Stimulated activated CD4-positive, alpha-beta T cell treated with anti-CD3 and anti-CD28 coated beads, Interleukin-15, amount 100 ng/mL, for 1 hour (primary cell): ENCODE results near the gene ADGRD1.

Experiments used
- DNase-seq, 2 donors: peaks; one replicate each; pipeline ENCODE4 v3.0.0-alpha.2; 2020; ENCODE audit warnings: low read depth in 1 of 2, low spot score in 1 of 2

Gene ADGRD1

DNA sequence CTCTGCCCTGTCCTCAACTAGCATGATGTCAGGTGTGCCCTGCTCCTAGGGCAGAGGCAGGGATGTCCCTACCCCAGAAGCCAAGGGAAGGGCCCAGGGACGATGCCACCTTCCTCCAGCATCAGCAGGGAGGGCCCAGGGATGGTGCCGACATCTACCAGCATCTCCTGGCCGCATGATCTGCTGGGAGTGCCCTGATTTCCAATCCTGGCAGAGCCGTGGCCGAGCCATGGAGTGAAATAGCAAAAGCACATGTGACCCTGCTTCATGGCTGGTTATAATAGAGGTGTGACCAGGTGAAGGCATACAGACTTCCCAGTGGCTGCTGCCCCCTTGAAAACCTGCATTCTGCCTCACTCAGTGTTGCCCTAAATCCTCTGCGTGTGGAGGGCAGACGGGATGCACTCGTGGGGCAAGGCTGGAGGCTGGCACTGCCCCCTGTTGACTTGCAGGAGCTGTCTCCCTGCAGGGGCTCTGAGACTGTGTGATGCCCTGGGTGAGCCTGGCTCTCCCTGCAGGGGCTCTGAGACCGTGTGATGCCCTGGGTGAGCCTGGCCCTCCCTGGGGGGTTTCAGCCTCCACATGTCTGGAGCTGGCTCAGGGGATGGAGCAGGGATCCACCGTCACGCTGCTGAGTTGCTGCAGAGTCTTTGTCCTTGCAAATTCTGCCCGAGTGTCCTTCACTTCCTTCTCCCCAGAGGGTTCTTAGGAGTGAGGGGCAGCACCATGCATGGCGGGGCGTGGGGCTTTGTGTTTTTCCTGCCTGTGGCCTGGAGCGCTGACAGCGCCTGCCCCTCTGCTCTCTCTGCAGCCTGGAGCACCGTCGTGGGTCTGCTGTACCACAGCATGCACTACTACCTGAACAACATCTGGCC is 51.7 kb downstream of the ADGRD1 start:
- no peak for DNase-seq

DNA sequence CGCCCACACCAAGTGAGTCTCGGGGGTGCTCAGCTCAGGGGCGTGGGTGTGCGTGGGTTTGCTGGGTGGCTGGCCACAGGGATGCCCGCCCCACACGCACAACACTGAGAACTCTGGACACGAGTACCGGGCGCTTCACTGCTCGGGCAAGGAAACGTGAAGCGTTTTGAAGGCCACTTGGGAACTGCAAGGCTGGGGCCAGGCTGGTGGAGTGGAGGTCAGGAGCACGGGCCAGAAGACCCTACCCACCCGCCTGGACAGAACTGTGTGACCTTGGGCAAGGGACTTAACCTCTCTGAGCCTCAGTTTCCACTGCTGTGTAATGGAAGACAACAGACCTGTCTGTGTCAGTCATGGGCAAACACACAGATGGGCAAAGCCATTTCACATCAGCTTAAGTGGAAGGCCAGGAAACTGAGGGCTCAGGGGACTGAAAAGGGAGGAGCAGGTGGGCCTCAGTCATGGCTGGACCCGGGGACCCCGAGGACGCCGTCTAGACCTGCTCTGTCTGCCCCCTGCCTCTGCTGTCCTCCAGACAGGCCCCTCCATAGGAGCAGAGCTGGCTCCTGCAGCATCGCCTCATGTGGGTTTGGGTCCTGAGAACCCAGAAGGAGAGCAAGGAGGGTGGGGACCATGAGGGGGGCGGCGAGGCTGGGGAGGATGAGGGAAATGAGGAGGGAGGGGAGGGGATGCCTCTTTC is 52.5 kb downstream of the ADGRD1 start:
- no peak for DNase-seq

DNA sequence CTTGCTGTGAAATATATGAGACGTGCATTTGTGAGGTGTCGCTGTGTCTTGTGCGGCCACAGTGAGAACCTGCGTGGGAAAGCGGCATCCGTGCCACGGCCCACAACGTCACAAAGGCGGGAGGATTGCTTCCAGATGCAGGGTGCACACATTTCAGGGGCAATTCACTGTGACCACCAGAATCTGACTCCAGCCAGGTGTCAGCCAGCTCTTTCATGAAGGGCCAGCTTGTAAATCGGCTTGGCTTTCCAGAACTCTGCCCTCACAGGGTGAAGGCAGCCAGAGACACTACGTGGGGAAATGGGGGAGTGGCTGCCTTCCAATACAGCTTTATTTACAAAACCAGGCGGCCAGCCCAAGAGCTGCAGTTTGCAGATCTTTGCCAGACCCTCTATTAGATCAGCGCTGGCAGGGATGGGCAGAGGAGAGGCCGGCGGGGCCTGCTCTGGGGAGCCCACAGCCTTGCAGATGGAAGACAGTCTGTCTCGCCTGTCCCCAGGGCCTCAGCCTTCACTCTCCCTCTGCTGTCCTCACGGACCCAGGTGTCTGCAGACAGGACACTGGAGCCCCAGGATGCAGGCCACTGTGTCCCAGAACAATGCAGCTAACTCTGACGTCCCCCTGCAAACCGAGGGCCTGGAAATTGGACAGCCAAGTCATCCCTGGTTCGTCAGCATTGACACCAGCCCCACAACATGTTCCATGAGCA is 53.5 kb downstream of the ADGRD1 start:
- no peak for DNase-seq

DNA sequence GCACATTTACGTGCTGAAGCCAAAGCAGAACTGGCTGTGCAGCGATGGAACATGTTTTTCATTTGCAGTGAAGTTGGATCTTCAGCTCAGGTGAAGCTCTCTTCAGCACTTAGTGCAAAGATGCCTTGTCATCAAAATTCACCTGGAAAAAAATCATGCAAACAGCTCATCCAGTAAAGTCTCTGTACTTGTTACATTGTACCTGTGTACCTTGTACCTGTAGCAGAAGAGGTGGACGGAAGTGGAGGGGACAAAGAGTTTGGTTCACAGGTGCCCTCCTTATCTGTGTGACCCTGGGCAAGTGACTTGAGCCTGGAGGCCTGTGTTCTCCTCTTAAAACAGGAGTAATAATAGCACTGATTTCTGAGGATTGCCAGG is 54.0 kb downstream of the ADGRD1 start:
- no peak for DNase-seq

DNA sequence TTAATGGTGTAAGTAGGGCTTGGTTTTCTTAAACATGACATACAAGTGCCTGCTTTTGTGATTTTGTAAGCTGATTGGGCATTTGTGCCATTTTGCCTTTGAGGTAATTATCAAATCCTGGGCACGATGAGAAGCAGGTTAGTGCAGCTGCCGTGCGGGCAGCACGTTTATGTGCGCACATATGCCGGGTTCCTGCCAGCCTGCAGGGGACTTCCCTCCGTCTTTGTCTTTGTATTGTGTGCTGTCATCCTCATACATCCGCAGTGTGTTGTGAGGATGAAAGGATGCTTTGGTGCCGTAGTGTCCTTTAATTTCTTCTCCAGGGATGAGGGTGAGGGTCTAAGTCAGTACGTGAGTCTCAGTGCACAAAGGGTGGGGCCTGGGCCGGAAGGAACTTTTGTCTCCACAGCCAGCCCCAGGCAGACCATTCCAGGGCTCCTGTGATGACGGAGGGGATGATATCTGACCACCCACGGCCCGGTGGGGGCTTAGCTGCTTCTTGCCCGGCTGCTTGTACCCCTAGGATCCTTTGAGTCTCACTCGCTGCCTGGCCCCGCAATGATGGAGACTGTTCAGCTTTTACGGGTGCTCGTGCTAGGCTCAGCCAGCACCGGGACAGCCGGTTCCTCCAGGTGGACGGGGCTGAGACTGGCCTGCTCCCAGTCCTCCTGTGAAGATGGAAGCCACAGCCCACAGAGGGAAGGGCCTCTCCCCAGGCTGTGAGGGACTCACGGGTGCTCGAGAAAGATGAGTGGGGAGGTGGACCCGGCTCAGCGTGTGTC is 54.6 kb downstream of the ADGRD1 start:
- DNase-seq, result no peak

DNA sequence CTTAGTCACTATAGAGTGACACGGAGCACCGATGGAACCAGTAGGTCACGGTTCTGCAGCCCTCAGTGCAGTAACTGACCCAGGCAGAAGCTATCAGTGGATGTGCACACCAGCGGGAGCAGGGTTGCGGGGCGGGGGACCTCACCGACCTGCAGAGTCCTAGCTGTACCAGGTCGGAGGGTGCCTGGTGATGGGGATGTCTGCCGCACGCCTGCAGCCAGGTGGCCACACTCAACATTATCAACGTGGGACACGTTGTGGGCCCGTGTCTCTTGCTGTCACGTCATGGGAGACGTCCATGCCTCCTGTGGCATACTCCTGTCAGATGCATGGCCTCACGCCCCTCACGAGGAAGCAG is 55.2 kb downstream of the ADGRD1 start:
- no peak for DNase-seq

DNA sequence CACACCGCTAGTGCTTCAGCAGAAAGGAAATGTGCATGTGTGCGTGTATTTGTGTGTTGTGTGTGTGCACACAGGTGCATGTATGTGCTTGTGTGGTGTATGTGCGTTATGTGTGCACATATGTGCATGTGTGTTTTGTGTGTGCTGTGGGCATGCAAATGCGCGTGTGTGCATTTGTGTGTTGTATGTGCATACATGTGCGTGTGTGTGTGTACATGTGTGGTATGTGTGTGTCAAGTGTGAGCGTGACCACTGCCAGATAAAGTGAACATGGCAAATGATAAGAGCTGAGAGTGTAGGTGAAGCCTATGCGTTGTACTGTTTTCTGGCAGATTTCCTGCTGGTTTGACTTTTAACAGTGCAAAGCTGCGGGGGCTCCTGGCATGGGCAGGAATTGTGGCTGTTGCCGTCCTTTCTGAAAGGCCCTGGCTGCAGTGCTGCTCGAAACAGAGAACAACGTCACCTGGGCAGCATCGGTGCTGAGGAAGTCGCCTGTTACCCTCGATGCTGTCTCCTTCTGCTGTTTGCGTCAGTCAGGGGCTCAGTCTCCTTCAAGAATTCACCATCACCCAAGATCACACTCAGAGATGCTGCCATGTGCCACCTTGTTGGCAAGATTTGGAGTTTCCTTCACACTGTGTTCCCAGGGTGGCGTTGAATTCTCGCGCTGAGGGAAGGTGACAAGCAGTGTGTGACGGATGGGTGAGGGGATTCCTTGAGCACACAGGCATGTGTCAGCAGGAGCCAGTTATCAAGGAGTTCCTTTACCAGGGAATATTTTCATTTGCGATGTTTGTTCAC is 56.1 kb downstream of the ADGRD1 start:
- no peak for DNase-seq

DNA sequence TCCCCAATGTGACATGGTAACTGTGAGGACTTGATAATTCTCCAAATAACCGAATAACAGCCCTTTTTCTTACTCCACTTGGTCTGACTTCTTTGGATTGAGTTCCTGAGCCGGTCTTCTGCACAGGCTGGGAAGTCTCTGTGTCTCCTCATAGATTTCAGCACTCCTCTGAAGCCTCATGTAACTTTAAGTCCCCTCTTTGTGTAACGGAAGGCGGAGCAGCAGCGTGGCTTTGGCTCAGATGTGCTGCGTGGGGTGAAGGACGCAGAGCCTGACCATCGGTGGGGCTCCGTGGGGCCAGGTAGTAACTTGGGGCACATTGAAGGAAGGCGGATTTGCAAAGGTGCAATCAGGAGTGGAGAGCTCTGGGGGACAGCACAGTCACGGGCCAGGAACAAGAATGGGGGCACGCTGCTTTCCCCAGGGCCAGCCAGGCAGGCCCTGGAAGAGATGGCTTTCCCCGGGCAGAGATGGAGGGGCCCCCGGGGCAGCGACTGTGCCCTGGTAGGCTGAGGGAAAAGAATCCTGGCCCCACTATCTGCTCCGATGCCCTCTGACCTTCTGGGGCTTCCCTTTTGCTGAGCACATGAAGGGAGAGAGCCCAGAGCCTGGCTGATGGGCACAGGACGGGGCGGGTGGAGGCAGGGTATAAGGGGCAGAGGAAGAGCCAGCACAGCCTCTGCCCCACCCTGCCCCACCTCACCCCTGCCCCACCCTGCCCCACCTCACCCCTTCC is 56.9 kb downstream of the ADGRD1 start:
- no peak for DNase-seq

DNA sequence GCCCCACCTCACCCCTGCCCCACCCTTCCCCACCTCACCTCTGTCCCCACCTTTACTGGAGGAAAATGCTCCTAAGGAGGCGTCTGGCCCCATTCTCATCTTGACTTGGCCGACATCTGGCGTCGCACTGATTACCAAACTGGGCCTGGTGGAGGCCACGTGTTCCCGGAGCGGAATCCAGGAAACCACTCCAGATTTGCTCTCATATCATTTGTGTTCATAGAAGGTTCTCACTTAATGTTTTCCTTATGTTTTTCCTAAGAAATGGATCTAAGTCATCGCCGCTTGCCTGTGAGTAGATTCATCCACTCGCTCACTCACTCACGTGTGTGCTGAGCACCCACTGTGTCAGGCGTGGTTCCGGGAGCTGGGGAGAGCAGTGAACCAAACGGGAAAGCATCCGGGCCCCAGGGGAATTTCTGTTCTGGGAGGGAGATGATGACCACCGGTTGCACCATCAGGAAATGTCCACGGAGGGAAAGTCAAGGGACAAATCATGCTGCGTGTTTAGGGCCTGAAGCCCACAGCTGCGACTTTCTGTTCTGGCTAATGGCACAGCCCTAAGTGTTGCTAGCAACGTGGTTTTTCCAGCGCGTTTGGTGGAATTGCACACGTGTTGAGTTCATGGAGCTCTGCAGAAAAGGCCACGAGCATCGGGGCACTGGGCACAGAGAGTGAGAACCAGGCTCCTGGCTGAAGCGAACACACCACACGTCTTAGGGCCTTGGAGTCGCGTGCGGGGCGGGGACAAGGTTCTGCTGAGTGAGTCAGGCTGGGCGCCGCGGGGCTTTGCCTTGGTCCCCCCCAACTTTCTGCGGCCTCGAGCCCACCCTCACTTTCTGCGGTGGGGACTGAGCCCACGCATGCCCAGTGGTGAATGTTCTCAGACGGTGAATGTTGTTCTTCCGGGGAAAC is 57.7 kb downstream of the ADGRD1 start:
- DNase-seq, result no peak

DNA sequence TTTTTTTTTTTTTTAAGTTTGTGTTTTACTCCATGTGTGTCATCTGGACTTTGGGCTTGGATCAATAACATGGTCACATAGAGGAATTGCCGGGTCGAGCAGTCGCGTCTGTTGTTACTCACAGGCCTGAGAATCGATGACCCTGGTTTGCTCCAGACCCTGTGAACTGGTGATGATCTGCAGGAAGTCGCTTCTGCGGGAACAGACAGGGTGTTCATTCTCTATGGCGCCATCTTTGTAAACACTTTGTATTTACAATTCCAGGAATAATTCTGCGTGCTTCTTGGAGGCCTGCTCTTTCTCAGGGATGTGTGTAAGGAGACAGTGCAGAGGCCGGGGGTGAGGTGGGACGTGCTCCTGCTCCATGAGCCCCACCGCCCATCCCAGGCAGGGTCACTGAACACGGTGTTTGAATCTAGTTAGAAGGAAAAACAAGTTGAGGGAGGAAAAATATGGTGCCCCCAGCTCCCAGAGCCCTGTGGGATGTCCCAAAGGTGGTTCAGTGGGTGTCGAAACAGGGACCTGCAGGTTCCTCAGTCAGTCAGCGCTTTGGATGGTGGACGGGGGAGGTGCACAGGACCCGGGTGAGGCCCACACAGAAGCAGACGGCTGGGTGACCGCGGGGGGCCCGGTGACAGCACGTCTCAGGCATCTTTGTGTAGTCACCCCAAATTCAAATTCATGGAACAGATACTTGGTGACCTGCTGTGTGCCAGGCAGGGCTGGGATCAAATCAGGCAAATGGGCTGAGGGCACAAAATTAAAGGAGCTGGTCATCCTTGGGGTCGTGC is 58.8 kb downstream of the ADGRD1 start:
- DNase-seq, result no peak

DNA sequence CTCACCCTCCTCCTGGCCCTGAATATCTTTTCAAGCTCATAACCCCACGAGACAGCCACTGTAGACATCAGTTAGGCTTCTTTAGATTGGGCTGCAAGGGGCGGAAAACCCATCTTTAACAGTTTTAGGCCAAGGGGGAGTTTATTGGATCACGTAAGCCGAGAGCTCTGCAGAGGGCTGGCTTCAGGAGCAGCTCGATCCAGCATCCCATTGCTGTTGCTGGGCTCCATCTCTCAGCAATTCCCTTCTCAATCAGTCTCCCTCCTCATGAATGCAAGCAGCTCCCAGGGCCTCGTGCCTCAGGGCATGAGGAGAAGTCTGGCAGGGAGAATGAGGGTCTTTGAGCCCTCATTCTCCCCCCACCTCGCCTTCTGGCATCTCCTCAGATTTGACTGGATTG is 59.4 kb downstream of the ADGRD1 start:
- DNase-seq, result no peak

DNA sequence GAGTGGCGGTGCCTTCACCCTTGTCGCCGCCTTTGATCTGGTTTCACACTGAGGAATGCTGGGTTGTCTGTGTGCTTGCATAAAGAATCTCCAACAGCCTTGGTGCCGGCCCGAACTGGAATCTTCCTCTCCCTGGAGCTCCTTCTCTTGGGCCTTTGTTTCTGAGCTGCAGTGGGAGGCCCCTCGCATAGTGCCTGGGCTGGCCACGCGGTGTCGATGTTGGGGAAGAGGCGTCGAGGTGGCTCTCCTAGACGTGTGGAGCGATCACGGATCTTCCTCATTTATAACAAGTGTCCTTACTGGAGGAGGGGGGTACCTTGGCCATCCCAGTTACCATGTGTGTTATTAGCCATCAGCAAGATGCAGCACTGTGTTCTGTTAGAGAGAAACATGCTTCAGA is 60.6 kb downstream of the ADGRD1 start:
- no peak for DNase-seq

DNA sequence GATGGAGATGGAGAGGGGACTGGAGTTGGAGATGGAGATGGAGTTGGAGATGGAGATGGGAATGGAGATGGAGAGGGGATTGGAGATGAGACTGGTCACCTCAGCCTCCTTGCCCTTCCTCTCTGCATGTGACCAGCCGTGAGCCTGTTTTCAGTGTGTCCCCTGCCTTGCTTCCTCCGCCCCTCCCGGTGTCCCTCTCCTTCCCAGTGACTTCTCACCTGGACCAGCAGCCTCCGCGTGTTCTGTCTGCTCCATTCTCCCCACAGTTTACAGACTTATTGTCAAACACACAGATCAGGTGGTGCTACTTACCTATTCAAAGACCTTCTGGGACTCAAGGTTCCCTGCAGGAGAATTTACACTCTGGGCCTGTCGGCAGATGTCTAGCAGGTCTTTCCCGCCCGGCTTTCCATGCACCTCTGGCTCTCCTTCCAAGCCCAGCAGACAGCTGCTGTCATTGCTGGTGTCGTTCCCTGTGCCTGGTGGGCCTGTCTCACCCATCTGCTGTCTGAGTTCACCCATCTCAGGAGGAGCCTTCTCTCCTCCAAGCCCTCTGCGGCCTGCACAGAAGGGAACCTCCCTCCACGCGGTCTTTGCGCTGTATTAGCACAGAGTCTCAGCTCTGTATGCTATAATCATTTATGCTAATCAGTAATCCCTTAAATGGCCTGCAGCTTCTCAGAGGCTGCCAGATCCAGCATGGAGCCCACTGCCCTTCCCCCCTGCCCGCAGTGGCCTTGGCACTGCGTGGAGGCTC is 62.1 kb downstream of the ADGRD1 start:
- no peak for DNase-seq

DNA sequence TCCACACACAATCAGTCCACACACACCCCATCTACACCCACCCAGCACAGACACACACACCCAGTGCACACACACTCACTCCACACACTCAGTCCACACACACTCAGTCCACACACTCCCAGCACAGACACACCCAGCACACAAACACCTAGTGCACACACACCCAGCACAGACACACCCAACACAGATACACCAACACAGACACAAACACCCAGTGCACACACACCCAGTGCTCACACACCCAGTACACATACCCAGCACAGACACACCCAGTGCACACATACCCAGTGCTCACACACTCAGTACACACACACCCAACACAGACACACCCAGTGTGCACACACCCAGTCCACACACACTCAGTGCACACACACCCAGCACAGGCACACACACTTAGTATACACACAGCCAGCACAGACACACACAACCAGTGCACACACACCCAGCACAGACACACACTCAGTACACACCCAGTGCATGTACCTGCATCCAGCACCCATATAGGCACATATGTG is 63.8 kb downstream of the ADGRD1 start:
- no peak for DNase-seq

DNA sequence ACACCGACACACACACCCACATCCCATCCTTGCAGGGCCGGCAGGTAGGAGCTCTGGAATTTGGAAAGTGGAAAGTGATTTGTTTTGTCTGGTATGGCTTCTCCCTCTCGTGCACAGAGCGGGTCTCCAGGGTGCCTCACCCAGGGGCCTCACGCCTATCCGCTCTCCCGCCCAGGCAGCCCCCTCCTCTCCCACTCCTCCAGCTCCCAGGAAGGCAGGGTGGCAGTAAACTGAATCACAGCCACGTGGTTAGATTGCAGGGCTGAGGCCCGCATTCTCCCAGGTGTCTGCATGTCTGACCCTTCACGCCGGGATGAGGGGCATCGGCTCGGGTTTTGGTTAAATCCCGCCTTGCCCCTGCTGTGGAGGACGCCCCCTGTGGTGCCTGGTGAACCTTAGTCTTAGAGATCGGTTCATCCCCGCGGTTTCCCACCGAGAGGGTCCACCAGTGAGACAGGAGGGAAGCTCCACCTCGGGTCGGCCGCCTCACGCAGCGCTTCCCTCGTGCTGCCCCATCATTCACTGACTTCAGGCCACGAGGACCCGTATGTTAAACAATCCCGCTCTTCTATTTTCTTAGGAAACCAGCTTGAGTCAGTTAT is 64.4 kb downstream of the ADGRD1 start:
- DNase-seq, result no peak

DNA sequence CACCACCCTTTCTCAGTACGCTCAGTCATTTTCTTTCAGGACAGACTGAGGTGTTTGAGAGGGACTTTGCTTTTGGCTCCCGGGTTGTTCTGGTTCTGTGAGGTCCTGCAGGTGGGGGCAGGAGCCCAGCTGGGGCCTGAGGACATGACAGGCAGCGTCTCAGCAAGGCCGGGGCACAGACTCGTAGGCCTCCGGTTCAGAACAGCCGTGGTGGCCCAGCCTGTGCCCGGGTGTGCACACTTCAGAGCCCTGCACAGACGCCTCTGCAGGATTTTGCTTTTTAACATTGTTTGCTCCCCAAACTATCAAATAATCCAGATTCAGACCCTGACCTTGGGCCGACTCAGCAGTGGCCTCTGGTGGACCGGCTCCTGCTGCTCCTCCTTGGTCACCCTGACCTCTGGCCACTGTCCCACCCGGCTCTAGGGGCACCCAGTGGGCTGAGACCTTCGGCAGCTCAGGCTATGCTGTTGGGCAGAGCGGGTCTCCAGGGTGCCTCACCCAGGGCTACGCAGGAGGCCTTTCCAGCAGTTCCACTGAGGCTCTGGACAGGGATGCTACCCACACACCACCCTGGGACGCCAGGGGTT is 65.2 kb downstream of the ADGRD1 start:
- no peak for DNase-seq
